Fibroblast of gingiva (primary cell): ENCODE measurements around the gene B4GALNT1.
A peak's percentile ranks its signal among the peaks of the same experiment; 100 is the strongest.
"Not testable (repeated sequence)": the region's sequence is repeated elsewhere in the genome, so short reads cannot be mapped to it uniquely, and the experiment has no call there.

Experiments
- DNase-seq: peaks from one replicate; pipeline ENCODE4 v3.0.0-alpha.2; 2011; ENCODE audit warnings: low read depth

The B4GALNT1 gene

GRCh38 chr12:57620936-57621496 is 12.0 kb downstream of the B4GALNT1 start:
- DNase-seq: no peak

DNA sequence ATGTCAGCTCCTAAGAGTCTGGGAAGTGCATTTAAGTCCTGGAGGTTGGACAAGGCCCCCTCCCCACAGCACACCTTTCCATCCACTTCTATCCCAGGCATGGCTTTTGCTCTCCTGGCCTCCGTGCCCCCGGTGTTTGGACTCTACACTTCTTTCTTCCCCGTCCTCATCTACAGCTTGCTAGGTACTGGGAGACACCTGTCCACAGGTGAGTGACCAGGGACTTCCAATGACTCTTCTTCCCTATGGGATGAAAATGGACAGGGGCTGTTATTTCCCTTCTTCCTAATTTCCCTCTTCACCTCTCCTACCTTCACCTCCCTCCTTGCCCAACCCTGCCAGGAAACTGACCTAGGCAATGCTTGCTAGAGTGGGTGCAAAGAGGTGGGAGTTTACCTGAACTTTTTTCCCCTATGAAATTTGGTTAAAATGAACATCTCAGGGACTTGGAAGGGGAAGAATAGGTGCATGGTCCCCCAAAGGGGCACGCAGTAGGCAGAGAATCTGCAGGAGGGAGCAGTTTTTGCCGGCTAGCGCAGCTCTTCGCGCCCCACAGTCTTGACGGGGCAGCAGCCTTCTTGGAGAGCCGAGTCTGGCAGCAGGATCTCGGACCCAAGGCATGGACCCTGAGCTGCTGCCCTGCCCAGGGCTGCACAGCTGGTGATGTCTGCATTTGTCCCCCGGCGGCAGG is 12.6 kb downstream of the B4GALNT1 start:
- no peak for DNase-seq

DNA sequence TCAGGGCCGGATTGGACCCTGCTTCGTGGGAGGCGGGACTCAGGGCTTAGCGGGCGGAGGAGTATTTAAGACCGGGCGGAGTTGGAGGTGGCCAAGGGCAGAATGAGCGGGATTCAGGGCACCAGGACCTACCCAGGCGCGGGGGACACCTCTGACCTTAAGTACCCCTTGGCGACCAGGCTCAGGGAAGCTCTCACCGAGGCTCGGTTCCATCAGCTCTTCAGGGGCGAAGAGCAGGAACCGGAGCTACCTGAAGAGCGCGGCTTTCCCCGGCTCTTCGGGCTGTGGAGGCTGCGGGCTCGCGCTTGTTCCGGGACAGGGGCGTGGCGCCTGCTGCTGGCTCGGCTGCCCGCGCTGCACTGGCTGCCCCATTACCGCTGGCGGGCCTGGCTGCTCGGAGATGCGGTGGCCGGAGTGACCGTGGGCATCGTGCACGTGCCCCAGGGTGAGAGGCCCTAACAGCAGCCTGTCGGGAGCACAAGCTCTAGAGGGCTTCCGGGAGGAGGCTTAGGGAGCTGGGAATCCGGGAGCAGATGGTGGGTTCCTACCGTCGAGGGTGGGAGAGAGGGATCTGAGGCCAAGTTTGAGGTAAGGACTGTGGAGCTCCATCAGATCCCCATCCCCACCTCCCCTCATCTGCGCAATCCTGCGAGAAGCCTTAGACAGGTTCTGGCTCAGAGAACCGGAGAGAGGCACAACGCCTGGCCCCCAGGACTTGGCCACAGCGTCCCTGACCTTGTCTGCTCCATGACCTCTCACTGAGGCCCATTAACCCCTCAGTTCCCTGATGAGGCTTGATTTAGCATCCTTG is 13.4 kb downstream of the B4GALNT1 start:
- DNase-seq: no peak

- no peak for DNase-seq
Observed at GRCh38 chr12:57618966-57619433, 14.0 kb downstream of the B4GALNT1 start.

- not testable (repeated sequence) for DNase-seq
Observed at GRCh38 chr12:57618431-57618830, 14.6 kb downstream of the B4GALNT1 start.

DNA sequence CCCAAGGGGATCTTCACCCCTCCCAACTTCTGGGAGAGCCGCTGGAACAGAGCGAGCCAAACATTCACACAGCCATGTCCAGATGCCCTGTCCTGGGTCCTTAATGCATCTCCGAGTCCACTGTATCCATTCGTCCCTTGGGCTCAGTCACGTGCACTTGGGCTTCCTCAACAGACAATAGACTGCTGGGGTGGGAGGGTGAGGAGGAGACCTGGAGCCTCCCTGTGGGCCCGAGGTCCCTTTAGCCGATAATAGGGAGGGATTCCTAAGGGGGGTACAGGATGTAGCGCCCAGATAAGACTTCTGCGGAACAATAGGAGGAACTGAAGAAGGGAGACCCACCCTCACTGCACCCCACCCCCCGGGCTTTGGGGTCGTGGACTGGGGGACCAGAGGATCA is 15.1 kb downstream of the B4GALNT1 start:
- no peak for DNase-seq

- no peak for DNase-seq
Observed at GRCh38 chr12:57616383-57617101, 16.5 kb downstream of the B4GALNT1 start.

DNA sequence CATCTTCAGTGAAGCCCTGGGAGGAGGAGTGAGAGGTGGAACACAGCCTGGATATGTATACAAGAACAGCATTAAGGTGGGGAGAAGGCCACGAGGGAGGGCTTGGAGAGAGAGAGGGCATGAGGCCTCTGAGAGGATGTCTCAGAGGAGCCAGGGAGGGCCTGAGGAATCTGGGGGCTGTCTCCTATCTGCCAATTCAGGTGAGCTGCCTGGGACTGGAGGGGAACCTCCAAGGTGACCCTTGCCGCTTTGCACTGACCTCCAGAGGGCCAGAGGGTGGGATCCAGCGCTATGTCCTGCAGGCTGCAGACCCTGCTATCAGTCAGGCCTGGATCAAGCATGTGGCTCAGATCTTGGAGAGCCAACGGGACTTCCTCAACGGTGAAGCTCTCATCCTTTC is 17.4 kb downstream of the B4GALNT1 start:
- DNase-seq: no peak

- DNase-seq: no peak
Observed at GRCh38 chr12:57614948-57615500, 18.0 kb downstream of the B4GALNT1 start.

DNA sequence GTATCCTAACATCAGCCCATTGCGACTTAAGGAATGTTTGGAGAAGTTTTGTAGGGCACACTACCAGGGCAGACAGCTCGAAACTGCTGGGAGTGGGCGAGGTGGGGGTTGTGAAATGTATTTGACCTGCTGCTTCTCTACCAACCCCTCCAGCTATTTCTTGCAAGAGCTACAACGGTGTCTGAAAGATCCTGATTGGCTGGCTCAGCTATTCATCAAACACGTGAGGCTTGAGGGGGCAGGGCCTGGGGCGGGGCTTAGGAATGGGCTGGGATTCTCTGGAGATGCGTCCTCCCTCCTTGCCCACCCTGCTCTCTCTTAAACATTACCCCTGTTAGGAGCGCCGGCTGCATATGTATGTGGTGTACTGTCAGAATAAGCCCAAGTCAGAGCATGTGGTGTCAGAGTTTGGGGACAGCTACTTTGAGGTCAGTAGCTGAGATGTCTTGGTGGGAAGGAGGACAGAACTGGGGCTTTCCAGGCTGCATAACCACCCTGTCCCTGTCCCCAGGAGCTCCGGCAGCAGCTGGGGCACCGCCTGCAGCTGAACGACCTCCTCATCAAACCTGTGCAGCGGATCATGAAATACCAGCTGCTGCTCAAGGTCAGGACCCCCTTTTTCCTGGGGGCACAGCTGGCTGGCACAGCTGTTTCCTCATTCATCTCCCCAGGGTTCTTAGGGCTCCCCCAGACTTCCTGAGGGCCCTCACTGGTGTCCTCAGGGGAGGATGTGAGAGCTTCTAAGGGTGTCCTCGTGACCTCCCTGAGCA is 18.6 kb downstream of the B4GALNT1 start:
- DNase-seq: peak; percentile 9

DNA sequence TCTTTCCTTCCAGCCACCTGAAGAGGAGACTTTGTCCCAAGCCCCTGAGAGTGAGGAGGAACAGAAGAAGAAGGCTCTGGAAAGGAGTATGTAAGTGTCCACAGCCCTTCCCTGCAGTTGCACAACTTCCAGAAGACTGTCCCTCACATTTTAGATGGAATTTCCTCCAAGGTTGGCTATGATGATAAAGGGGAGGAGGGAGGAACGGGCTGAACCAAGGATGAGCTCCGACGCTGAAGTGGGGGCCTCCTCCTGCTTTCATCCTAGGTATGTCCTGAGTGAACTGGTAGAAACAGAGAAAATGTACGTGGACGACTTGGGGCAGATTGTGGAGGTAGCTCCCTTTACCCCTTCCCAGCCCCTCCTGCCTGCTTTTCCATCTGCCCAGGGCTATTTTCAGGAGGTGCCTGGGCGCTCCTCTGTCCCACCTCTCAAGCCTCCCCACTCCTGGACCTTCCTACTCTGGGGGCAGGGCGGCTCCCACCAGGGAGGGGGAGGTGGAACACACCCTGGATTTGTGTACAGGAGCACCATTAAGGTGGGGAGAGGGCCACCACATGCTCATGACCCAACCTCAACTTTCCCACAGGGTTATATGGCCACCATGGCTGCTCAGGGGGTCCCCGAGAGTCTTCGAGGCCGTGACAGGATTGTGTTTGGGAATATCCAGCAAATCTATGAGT is 19.4 kb downstream of the B4GALNT1 start:
- no peak for DNase-seq

DNA sequence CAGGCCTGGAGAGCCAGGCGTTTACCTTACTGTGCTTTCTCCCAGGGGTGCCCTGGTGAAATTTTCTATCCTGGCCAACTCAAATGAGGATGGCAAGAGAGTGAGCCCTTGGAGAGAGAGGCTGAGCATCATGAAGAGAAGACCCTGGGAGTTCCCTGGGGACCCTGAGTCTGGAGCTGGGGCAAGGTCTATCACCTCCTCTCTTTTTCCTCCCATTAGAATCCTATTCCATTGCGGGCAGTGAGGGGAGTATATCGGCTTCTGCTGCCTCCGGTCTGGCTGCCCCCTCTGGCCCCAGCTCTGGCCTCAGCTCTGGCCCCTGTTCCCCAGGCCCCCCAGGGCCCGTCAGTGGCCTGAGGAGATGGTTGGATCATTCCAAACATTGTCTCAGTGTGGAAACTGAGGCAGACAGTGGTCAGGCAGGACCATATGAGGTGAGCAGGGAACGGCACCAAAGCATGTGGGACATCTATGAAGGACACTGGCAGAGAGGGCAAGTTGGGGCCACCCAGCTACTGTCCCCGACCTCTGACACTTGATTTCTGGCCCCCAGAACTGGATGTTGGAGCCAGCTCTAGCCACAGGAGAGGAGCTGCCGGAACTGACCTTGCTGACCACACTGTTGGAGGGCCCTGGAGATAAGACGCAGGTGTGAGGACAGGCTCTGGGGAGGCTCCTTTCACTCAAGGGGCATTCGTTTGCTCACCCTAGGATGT is 20.1 kb downstream of the B4GALNT1 start:
- no peak for DNase-seq

DNA sequence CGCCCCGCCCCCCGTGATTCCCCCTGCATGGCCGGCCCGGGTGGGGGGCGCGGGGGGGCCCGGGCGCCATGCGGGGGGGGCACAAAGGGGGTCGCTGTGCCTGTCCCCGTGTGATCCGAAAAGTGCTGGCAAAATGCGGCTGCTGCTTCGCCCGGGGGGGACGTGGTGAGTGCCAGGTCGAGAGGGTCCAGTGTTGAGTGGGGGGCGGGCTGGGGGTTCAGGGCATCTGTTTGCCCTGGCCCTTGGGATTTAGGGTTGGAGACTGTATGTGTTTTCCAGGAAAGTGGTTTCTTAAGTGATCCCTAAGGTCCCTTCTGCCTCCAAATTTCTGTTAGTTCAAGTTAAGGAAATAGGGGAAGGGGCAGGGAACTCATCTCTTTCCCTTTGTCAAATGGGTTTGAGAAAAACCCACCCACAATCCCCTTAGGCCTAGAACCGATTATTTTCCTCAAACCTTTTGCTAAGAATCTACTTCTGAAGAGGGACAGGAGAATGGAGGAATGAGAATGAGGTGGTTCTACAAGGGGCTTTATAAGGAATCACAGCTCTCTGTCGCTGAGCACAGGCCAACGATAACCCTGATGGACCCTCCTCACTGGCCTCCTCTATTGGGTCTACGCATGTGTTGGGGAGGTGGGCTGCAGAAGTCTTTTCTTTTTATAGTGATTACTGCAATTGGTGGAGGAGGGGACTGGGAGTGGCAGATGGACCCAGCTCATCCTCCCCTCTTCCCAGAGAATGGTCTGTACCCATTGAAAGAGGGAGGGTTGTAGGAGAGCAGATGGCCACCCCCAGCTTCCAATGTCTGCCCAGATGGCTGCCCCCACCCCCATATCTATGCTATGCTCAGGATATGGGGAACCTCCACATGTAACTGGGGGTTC is 20.9 kb downstream of the B4GALNT1 start:
- no peak for DNase-seq

DNA sequence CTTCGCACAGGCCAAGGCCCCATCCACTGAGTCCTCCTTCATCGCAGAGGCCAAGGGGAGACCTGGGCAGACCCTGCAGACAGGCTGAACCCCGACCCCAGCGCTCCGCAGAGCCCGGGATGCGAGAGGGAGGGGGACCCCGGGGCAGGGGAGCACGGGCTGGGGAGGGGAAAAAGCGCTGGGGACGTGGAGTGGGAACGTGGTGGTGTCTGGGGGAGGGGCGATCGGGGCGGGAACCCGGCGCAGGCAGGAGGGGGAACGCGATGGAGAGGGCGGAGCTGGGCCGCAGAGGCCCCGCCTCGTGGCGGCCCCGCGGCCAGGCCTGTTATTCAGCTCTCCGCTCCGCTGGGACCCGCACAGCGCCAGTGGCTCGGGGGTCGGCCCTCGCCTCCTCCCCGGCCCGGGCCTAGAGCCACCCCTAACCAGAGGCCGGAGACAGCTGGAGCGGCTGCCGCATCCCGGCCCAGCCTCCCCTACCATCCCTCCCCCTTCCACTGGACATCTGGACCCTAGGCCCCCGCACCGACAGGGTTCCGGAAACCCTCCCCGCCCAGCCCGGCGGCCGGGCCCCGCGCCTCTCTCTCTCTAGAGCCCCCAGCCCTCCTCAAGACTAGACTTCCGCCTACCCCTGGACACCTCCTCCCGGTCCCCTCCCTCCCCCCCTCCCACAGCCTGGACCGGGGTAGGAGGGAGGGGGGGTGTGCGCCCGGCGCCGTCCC is 21.7 kb downstream of the B4GALNT1 start, which contains the start of gene ARHGEF25:
Gene ARHGEF25 (plus strand): TSS at position 328 of the 719 bp plus-strand sequence. CDS start 460 bp downstream, outside the sequence.
- DNase-seq: peak; percentile 53

DNA sequence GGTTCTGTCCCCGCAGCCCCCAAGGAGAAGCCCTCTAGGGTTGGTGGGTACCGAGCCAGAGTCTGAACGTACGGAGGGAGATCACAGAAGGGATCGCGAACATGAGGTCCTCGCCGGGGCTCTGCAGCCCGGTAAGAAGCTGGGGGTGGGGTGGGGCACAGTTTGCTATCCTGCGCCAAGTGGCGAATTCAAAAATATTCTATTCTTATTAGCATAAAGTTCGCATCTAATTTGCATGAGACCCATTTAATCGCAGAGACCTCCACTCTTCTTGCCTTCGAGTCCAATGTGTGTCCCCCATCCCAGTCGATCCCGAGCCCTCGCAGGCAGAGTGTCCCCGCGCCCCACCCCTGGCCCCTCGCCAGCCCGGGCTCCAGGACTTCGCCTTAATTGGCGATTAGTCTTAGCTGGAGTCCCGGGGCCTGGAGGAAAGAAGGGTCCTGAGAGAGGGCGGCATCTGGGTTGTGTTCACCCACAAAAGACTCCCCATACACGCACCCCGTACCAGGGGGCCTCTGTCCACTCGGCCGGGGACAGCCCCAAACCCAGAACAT is 22.4 kb downstream of the B4GALNT1 start:
- no peak for DNase-seq

DNA sequence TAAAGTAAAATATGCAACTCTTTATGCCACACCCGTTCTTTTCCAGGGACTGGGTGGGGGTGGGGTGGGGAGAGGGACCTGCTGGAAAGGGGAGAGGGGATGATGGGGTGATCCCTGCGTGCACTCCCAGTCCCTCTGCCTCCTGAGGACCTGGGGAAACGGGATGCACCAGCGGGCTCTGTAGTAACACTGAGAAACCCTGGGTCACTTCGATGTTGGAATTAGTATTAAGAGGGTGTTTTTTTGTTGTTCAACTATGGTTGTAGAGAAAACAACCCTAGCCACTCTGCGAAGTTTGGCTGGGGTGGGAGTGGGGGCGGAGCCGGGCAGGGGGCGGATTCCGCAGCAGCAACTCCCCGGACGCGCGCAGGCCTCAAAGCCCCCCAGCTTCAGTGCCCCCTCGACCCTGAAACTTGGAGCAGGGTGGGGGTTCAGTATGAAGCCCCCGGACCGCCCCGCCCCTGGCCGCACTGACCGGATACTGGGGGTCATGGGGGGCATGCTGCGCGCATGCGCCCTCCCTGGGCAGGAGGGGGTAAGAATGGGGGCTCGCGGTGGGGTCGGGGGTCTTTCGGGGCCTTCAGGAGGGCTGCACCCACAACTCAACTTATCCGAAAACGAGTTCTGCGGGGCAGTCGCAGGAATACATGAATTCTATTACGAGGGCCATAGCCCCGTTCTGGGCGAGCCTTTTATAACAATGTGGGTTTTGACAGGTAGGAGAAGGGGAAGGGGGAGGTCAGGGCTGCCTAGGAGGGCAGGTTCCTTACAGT is 23.0 kb downstream of the B4GALNT1 start:
- no peak for DNase-seq
